ENCODE data around the gene PAQR7.

- TF ChIP-seq CTCF (IDR thresholded peaks at IDR 0.05) (no peak), POLR2A (IDR thresholded peaks at IDR 0.05) (no peak)
Measured at GRCh38 chr1:25848531-25848930, 27.0 kb downstream of the PAQR7 start.
